Measurements from ENCODE around the gene NDE1. TPM values are rescaled to one million over a fixed set of nuclear protein-coding genes. Genes with fewer than 3 reads are reported as not detected.

Gene NDE1
- total RNA-seq, 1 donor from 2014 or later = 28.9 TPM

DNA sequence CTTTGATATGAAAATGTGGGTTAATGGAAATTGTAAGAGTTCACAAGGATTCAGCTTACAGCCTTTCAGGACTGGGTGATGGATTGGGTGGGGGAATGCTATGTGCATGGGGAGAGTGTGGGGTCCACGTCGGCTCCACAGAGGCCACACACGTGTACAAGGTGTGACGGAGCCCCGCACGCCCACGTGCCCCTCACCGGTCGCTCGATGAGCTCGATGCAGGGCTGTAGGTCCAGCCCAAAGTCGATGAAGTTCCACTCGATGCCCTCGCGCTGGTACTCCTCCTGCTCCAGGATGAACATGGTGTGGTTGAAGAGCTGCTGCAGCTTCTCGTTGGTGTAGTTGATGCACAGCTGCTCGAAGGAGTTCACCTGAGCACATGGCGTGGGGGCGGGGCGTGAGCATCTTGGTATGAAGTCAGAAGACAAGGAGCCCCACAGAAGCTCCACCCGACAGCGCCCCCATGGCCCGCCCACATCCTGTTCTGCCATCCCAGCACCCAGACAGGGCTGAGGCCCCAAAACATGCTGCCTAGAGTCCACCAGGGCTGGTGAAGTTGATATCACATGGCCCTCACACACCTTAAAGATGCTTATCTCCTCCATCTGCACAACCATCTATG, 107.7 kb downstream of the NDE1 start:
- no peak overlapping the region for H3K4me3 ChIP-seq
- intact Hi-C loops (cut with DNase I) = no loop called here
- no peaks in the 10 kb centered on the region for H3K36me3 ChIP-seq
- no peaks in the 10 kb centered on the region for H3K4me1 ChIP-seq
- ATAC-seq (no peak), DNase-seq (no peak)
- no peaks in the 10 kb centered on the region for H3K27me3 ChIP-seq
- no peaks in the 10 kb centered on the region for H3K9me3 ChIP-seq
- TF ChIP-seq, protein P1, sequence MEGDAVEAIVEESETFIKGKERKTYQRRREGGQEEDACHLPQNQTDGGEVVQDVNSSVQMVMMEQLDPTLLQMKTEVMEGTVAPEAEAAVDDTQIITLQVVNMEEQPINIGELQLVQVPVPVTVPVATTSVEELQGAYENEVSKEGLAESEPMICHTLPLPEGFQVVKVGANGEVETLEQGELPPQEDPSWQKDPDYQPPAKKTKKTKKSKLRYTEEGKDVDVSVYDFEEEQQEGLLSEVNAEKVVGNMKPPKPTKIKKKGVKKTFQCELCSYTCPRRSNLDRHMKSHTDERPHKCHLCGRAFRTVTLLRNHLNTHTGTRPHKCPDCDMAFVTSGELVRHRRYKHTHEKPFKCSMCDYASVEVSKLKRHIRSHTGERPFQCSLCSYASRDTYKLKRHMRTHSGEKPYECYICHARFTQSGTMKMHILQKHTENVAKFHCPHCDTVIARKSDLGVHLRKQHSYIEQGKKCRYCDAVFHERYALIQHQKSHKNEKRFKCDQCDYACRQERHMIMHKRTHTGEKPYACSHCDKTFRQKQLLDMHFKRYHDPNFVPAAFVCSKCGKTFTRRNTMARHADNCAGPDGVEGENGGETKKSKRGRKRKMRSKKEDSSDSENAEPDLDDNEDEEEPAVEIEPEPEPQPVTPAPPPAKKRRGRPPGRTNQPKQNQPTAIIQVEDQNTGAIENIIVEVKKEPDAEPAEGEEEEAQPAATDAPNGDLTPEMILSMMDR (IDR thresholded peaks at IDR 0.05) = no peak
- no peak overlapping the region for H3K27ac ChIP-seq

GRCh38 chr16:15759070-15759469, 109.0 kb downstream of the NDE1 start:
- TF ChIP-seq, protein P1 (IDR thresholded peaks at IDR 0.05) = no peak
- H3K27ac ChIP-seq = no peak overlapping the region
- DNase-seq (no peak), ATAC-seq (no peak)
- intact Hi-C loops (cut with DNase I) = no loop called here
- no peaks in the 10 kb centered on the region for H3K27me3 ChIP-seq
- H3K36me3 ChIP-seq = no peaks in the 10 kb centered on the region
- no peaks in the 10 kb centered on the region for H3K4me1 ChIP-seq
- H3K4me3 ChIP-seq = no peak overlapping the region
- no peaks in the 10 kb centered on the region for H3K9me3 ChIP-seq

GRCh38 chr16:15760129-15760528, 110.1 kb downstream of the NDE1 start:
- ATAC-seq (no peak), DNase-seq (no peak)
- no peaks in the 10 kb centered on the region for H3K27me3 ChIP-seq
- no peaks in the 10 kb centered on the region for H3K9me3 ChIP-seq
- no peak overlapping the region for H3K27ac ChIP-seq
- intact Hi-C loops (cut with DNase I) = no loop called here
- H3K4me1 ChIP-seq = no peaks in the 10 kb centered on the region
- no peak overlapping the region for H3K4me3 ChIP-seq
- TF ChIP-seq, protein P1 (IDR thresholded peaks at IDR 0.05) = no peak
- H3K36me3 ChIP-seq = no peaks in the 10 kb centered on the region

- Histone ChIP-seq H3K27me3 (no peaks in the 10 kb centered on the region), H3K4me3 (no peak overlapping the region), H3K4me1 (no peaks in the 10 kb centered on the region), H3K36me3 (no peaks in the 10 kb centered on the region), H3K27ac (no peak overlapping the region), H3K9me3 (no peaks in the 10 kb centered on the region)
- ATAC-seq = no peak
- no peak for DNase-seq
- intact Hi-C loops (cut with DNase I) = no loop called here
- TF ChIP-seq, protein P1 (IDR thresholded peaks at IDR 0.05) = no peak
Measured at GRCh38 chr16:15764112-15764511, 114.1 kb downstream of the NDE1 start.

DNA sequence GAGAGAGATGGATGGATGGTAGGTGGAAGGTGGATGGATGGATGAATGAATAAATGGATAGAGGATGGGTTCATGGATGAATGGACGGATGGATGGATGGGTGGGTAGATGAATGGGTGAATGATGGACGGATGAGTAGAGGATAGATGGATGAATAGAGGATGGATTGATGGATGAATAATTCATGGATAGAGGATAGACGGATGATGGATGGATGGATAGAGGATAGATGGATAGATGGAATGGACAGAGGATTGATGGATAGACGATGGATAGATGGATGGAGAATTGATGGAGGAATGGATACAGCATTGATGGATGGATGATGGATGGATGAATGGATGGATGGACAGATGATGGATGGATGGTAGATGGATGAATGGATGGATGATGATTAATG, 115.1 kb downstream of the NDE1 start:
- H3K27me3 ChIP-seq = no peaks in the 10 kb centered on the region
- intact Hi-C loops (cut with DNase I) = no loop called here
- ATAC-seq (no peak), DNase-seq (no peak)
- no peak overlapping the region for H3K27ac ChIP-seq
- H3K4me1 ChIP-seq = no peaks in the 10 kb centered on the region
- no peaks in the 10 kb centered on the region for H3K36me3 ChIP-seq
- TF ChIP-seq, protein P1 (IDR thresholded peaks at IDR 0.05) = no peak
- no peaks in the 10 kb centered on the region for H3K9me3 ChIP-seq
- no peak overlapping the region for H3K4me3 ChIP-seq

- DNase-seq (no peak), ATAC-seq (peak; percentile 91)
- no peaks in the 10 kb centered on the region for H3K9me3 ChIP-seq
- intact Hi-C loops (cut with DNase I) = no loop called here
- no peak overlapping the region for H3K4me3 ChIP-seq
- no peaks in the 10 kb centered on the region for H3K4me1 ChIP-seq
- no peak overlapping the region for H3K27ac ChIP-seq
- H3K36me3 ChIP-seq = no peaks in the 10 kb centered on the region
- TF ChIP-seq, protein P1 (IDR thresholded peaks at IDR 0.05) = peak; percentile 63
- no peaks in the 10 kb centered on the region for H3K27me3 ChIP-seq
Measured at GRCh38 chr16:15765880-15766279, 115.8 kb downstream of the NDE1 start.
